Glutamatergic neuron (in vitro differentiated cells): Measurements from ENCODE around the gene SLAMF7. TPM values are rescaled to one million over a fixed set of nuclear protein-coding genes. Genes with fewer than 3 reads are reported as not detected.

Experiments used
- DNase-seq: peaks from one replicate; pipeline ENCODE4 v3.0.0; 2022
- H3K27ac Mint-ChIP-seq: one replicate; pipeline ENCODE4 v1.8.0; 2020; ENCODE audit warnings: mild to moderate bottlenecking, mixed read lengths, inconsistent platforms; ENCODE audit not compliant: unreplicated experiment
- H3K27me3 Mint-ChIP-seq: one replicate; pipeline ENCODE4 v1.8.0; 2020; ENCODE audit warnings: mild to moderate bottlenecking, moderate library complexity, mixed read lengths, inconsistent platforms; ENCODE audit not compliant: unreplicated experiment
- H3K36me3 Mint-ChIP-seq: one replicate; pipeline ENCODE4 v1.8.0; 2020; ENCODE audit warnings: mild to moderate bottlenecking, mixed read lengths, inconsistent platforms; ENCODE audit not compliant: unreplicated experiment
- H3K4me1 Mint-ChIP-seq: one replicate; pipeline ENCODE4 v1.8.0; 2020; ENCODE audit warnings: mild to moderate bottlenecking, low read depth, mixed read lengths, inconsistent platforms; ENCODE audit not compliant: unreplicated experiment
- H3K4me3 Mint-ChIP-seq: one replicate; pipeline ENCODE4 v1.8.0; 2020; ENCODE audit warnings: mild to moderate bottlenecking, mixed read lengths, inconsistent platforms; ENCODE audit not compliant: unreplicated experiment
- H3K9me3 Mint-ChIP-seq: one replicate; pipeline ENCODE4 v1.8.0; 2020; ENCODE audit warnings: mild to moderate bottlenecking, moderate library complexity, mixed read lengths, inconsistent platforms; ENCODE audit not compliant: unreplicated experiment
- CTCF ChIP-seq: fragments of 200-600 bp; sonication (generic); IDR thresholded peaks from one replicate; pipeline ENCODE4 v1.5.0; 2021; ENCODE audit not compliant: partially characterized antibody, unreplicated experiment
- total RNA-seq: library from RNA; stranded (reverse); fragmentation: NEBNext Ultra II Directional; extraction: Animal tissue kit (Norgen Biotek cat#: 25700); gene quantifications from one replicate; pipeline ENCODE4 v1.2.1, GENCODE V29; 2021; ENCODE audit not compliant: unreplicated experiment

Gene SLAMF7
- total RNA-seq, 1 donor from 2014 or later = not detected

DNA sequence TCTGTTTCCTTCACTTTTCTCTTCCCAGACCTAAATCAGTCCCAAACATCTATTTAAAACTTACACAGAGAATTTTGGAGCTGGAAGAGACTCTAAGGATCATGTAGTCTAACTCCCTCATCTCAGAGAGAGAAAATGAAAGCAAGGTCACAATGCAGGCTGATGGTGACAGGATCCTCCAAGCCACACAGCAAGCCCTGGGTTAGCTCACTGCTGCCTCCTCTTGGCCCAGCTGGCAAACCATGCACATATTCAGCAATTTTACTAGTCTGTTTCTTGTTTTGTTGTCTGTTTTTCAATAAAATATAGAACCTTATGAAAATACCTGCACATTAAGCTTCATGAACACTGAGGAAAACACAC lies 29.2 kb downstream of the SLAMF7 start:
- TF ChIP-seq CTCF = no peak
- H3K27me3 Mint-ChIP-seq = no peaks in the 10 kb centered on the region
- H3K4me3 Mint-ChIP-seq = no peak overlapping the region
- peak; percentile 44 for DNase-seq
- no peaks in the 10 kb centered on the region for H3K36me3 Mint-ChIP-seq
- no peaks in the 10 kb centered on the region for H3K4me1 Mint-ChIP-seq
- H3K9me3 Mint-ChIP-seq = peaks cover 3% of the 10 kb centered on the region
- H3K27ac Mint-ChIP-seq = no peak overlapping the region

- no peak overlapping the region for H3K4me3 Mint-ChIP-seq
- no peak for DNase-seq
- no peaks in the 10 kb centered on the region for H3K27me3 Mint-ChIP-seq
- no peaks in the 10 kb centered on the region for H3K4me1 Mint-ChIP-seq
- H3K36me3 Mint-ChIP-seq = no peaks in the 10 kb centered on the region
- no peak for TF ChIP-seq CTCF
- no peak overlapping the region for H3K27ac Mint-ChIP-seq
- H3K9me3 Mint-ChIP-seq = peaks cover 6% of the 10 kb centered on the region
Observed at GRCh38 chr1:160772331-160772730, 33.3 kb downstream of the SLAMF7 start.

DNA sequence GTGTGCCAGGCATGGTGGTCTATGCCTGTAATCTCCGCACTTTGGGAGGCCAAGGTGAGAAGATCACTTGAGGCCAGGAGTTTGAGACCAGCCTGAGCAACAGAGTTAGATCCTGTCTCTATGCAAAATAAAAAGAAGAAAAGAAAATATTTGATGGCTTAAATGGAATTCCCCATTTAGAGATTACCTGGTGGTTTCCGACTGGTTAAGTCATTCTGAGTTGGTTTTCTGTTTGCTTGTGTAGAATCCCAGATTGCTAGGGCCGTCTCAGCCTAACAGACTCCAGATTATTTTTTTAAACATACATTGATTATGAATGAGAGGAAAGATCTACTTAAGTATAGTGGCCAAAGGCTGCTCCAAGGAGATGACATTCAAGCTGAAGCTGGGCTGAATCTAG lies 34.0 kb downstream of the SLAMF7 start:
- Mint-ChIP-seq H3K4me1 (no peaks in the 10 kb centered on the region), H3K36me3 (no peaks in the 10 kb centered on the region), H3K27ac (no peak overlapping the region), H3K27me3 (no peaks in the 10 kb centered on the region), H3K9me3 (peaks cover 6% of the 10 kb centered on the region), H3K4me3 (no peak overlapping the region)
- TF ChIP-seq CTCF = no peak
- no peak for DNase-seq

DNA sequence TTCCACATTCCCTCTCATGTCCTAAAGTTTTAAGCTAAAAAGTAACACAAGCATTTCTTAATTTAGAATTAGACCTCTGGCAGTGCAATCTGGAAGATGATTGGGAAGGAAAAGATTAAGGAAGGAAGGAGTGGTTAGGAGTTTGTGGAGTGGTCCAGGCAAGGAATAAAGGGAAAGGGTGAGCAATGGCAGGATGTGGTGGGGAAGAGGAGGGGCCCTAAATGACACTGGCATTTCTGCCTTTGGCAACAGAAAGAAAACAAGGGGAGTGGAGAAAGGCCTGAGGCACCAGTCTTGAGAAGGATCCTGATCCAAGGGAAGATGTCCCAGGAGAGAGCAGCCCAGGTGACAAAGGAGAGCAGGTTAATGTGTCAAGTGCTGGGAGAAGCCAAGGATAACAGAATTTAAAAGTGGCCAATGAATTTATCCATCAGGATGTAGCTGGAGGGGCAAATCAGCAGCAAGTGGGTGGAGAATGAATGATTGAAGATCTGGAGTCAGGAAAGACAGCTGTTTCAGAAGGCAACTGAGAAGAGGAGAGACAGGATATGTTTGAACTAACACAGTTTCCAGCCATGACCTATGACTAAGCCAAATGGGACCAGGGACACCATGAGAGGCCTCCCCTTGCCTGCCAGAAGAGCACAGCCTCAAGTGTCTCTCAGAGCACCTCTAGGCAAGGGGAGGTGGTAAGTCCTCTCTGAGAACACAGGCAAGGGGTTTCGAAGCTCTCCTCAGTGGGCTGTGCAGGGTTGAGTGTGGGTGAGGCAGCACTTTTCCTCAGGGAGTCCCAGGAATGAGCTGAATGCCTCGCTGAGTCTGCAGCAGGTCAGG lies 36.1 kb downstream of the SLAMF7 start:
- Mint-ChIP-seq H3K4me3 (no peak overlapping the region), H3K27ac (no peak overlapping the region), H3K36me3 (no peaks in the 10 kb centered on the region), H3K27me3 (peaks cover 2% of the 10 kb centered on the region), H3K9me3 (peaks cover 4% of the 10 kb centered on the region), H3K4me1 (no peaks in the 10 kb centered on the region)
- DNase-seq = no peak
- no peak for TF ChIP-seq CTCF

DNA sequence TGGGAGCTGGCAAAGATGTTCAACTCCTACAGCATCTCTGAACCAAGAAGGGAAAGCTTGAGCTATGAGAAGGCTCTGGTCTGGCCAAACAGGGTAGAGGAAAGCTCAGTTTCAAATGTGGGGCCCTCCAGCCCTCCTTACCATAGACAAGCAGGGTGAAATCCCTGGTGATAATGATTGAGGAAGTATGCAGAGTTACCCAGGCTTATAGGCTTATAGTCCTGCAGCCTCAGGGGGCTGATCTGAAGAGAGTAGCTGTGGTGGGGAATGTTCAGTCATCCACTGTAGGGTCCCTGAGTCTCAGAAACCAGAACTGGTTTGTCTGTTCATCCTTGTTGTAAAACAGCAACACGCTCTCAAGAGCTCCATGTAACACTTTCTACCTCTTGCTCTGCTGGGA lies 37.1 kb downstream of the SLAMF7 start:
- Mint-ChIP-seq H3K4me1 (no peaks in the 10 kb centered on the region), H3K27ac (no peak overlapping the region), H3K4me3 (no peak overlapping the region), H3K36me3 (no peaks in the 10 kb centered on the region), H3K9me3 (peaks cover 4% of the 10 kb centered on the region), H3K27me3 (peaks cover 2% of the 10 kb centered on the region)
- no peak for DNase-seq
- TF ChIP-seq CTCF = no peak
